HEK293 (cell line): ENCODE measurements around the gene SHMT2.

Experiments
- GLIS2 ChIP-seq: fragments of 450-650 bp; formaldehyde crosslinking; IDR thresholded peaks from 2 replicates; pipeline ENCODE4 v1.5.1; 2016; ENCODE audit warnings: missing biosample characterization, missing genetic modification characterization
- HOXA7 ChIP-seq: sonication (generic); formaldehyde crosslinking; IDR thresholded peaks from 2 replicates; pipeline ENCODE4 v1.8.1; 2022; ENCODE audit warnings: missing genetic modification reagents, borderline replicate concordance
- KLF10 ChIP-seq: fragments of 450-650 bp; IDR thresholded peaks from 2 replicates; pipeline ENCODE4 v1.5.1; 2018; ENCODE audit warnings: missing biosample characterization, mild to moderate bottlenecking, missing genetic modification characterization
- ZIC2 ChIP-seq: fragments of 450-650 bp; formaldehyde crosslinking; IDR thresholded peaks from 2 replicates; pipeline ENCODE4 v1.5.1; 2016; ENCODE audit warnings: missing biosample characterization, missing genetic modification characterization
- ZNF112 ChIP-seq: fragments of 450-650 bp; formaldehyde crosslinking; IDR thresholded peaks from 2 replicates; pipeline ENCODE4 v1.5.0; 2017; ENCODE audit warnings: missing biosample characterization, missing genetic modification characterization
- ZNF114 ChIP-seq: fragments of 450-650 bp; formaldehyde crosslinking; IDR thresholded peaks from 2 replicates; pipeline ENCODE4 v1.5.0; 2017; ENCODE audit warnings: missing biosample characterization, missing genetic modification characterization
- ZNF140 ChIP-seq: fragments of 450-650 bp; formaldehyde crosslinking; IDR thresholded peaks from 2 replicates; pipeline ENCODE4 v1.5.1; 2016; ENCODE audit warnings: missing biosample characterization, missing genetic modification characterization
- ZNF146 ChIP-seq: fragments of 450-650 bp; formaldehyde crosslinking; IDR thresholded peaks from 2 replicates; pipeline ENCODE4 v1.5.1; 2016; ENCODE audit warnings: missing biosample characterization, missing genetic modification characterization
- ZNF19 ChIP-seq: fragments of 450-650 bp; formaldehyde crosslinking; IDR thresholded peaks from 2 replicates; pipeline ENCODE4; 2016; ENCODE audit warnings: missing biosample characterization, missing genetic modification characterization, low read depth
- ZNF202 ChIP-seq: fragments of 450-650 bp; formaldehyde crosslinking; IDR thresholded peaks from 2 replicates; pipeline ENCODE4 v1.5.1; 2016; ENCODE audit warnings: missing biosample characterization, missing genetic modification characterization, borderline replicate concordance
- ZNF223 ChIP-seq: fragments of 450-650 bp; formaldehyde crosslinking; IDR thresholded peaks from 2 replicates; pipeline ENCODE4 v1.5.1; 2016; ENCODE audit warnings: missing biosample characterization, missing genetic modification characterization
- ZNF311 ChIP-seq: fragments of 450-650 bp; formaldehyde crosslinking; IDR thresholded peaks from 2 replicates; pipeline ENCODE4 v1.5.1; 2017; ENCODE audit warnings: missing biosample characterization, missing genetic modification characterization, borderline replicate concordance
- ZNF341 ChIP-seq: fragments of 450-650 bp; formaldehyde crosslinking; IDR thresholded peaks from 2 replicates; pipeline ENCODE4; 2016; ENCODE audit warnings: low read depth, missing biosample characterization, missing genetic modification characterization
- ZNF350 ChIP-seq: fragments of 450-650 bp; formaldehyde crosslinking; IDR thresholded peaks from 2 replicates; pipeline ENCODE4 v1.5.0; 2017; ENCODE audit warnings: missing biosample characterization, mild to moderate bottlenecking, missing genetic modification characterization
- ZNF404 ChIP-seq: fragments of 450-650 bp; formaldehyde crosslinking; IDR thresholded peaks from 2 replicates; pipeline ENCODE4 v1.5.1; 2017; ENCODE audit warnings: missing biosample characterization, missing genetic modification characterization
- ZNF48 ChIP-seq: fragments of 450-650 bp; formaldehyde crosslinking; IDR thresholded peaks from 2 replicates; pipeline ENCODE4 v1.5.1; 2016; ENCODE audit warnings: missing biosample characterization, missing genetic modification characterization
- ZNF514 ChIP-seq: fragments of 450-650 bp; formaldehyde crosslinking; IDR thresholded peaks from 2 replicates; pipeline ENCODE4 v1.5.1; 2016; ENCODE audit warnings: missing biosample characterization, missing genetic modification characterization
- ZNF521 ChIP-seq: fragments of 450-650 bp; formaldehyde crosslinking; IDR thresholded peaks from 2 replicates; pipeline ENCODE4 v1.5.1; 2017; ENCODE audit warnings: missing biosample characterization, mild to moderate bottlenecking, missing genetic modification characterization
- ZNF561 ChIP-seq: fragments of 450-650 bp; IDR thresholded peaks from 2 replicates; pipeline ENCODE4 v1.5.1; 2018; ENCODE audit warnings: missing biosample characterization, missing genetic modification characterization, borderline replicate concordance
- ZNF571 ChIP-seq: fragments of 450-650 bp; formaldehyde crosslinking; IDR thresholded peaks from 2 replicates; pipeline ENCODE4 v1.5.0; 2017; ENCODE audit warnings: missing biosample characterization, missing genetic modification characterization
- ZNF624 ChIP-seq: fragments of 450-650 bp; formaldehyde crosslinking; IDR thresholded peaks from 2 replicates; pipeline ENCODE4 v1.5.1; 2017; ENCODE audit warnings: missing biosample characterization, missing genetic modification characterization
- ZNF629 ChIP-seq: fragments of 450-650 bp; formaldehyde crosslinking; IDR thresholded peaks from 2 replicates; pipeline ENCODE4 v1.5.1; 2017; ENCODE audit warnings: missing biosample characterization, missing genetic modification characterization
- ZNF654 ChIP-seq: fragments of 450-650 bp; formaldehyde crosslinking; IDR thresholded peaks from 2 replicates; pipeline ENCODE4 v1.5.1; 2016; ENCODE audit warnings: low read depth, missing biosample characterization, missing genetic modification characterization
- ZNF747 ChIP-seq: fragments of 450-650 bp; formaldehyde crosslinking; IDR thresholded peaks from 2 replicates; pipeline ENCODE4 v1.5.1; 2016; ENCODE audit warnings: missing biosample characterization, missing genetic modification characterization
- ZNF843 ChIP-seq: fragments of 450-650 bp; formaldehyde crosslinking; IDR thresholded peaks from 2 replicates; pipeline ENCODE4 v1.5.1; 2016; ENCODE audit warnings: missing biosample characterization, missing genetic modification characterization
- ZSCAN30 ChIP-seq: fragments of 450-650 bp; IDR thresholded peaks from 2 replicates; pipeline ENCODE4 v1.5.1; 2018; ENCODE audit warnings: missing biosample characterization, mild to moderate bottlenecking, missing genetic modification characterization, moderate library complexity
- TF ChIP-seq, protein P1 (sequence below): fragments of 450-650 bp; formaldehyde crosslinking; IDR thresholded peaks from 2 replicates; pipeline ENCODE4 v1.5.1; 2016; ENCODE audit warnings: missing biosample characterization, missing genetic modification characterization
- TF ChIP-seq, protein P2 (sequence below): fragments of 450-650 bp; formaldehyde crosslinking; IDR thresholded peaks from 2 replicates; pipeline ENCODE4 v1.5.1; 2016; ENCODE audit warnings: missing biosample characterization, missing genetic modification characterization
- TF ChIP-seq, protein P3 (sequence below): fragments of 450-650 bp; formaldehyde crosslinking; IDR thresholded peaks from 2 replicates; pipeline ENCODE4 v1.5.1; 2016; ENCODE audit warnings: missing biosample characterization, missing genetic modification characterization
- TF ChIP-seq, protein P4 (sequence below): fragments of 450-650 bp; formaldehyde crosslinking; IDR thresholded peaks from 2 replicates; pipeline ENCODE4 v1.5.1; 2016; ENCODE audit warnings: missing biosample characterization, missing genetic modification characterization
- TF ChIP-seq, protein P5 (sequence below): fragments of 450-650 bp; formaldehyde crosslinking; IDR thresholded peaks from 2 replicates; pipeline ENCODE4 v1.5.1; 2016; ENCODE audit warnings: missing biosample characterization, missing genetic modification characterization

Gene SHMT2

DNA sequence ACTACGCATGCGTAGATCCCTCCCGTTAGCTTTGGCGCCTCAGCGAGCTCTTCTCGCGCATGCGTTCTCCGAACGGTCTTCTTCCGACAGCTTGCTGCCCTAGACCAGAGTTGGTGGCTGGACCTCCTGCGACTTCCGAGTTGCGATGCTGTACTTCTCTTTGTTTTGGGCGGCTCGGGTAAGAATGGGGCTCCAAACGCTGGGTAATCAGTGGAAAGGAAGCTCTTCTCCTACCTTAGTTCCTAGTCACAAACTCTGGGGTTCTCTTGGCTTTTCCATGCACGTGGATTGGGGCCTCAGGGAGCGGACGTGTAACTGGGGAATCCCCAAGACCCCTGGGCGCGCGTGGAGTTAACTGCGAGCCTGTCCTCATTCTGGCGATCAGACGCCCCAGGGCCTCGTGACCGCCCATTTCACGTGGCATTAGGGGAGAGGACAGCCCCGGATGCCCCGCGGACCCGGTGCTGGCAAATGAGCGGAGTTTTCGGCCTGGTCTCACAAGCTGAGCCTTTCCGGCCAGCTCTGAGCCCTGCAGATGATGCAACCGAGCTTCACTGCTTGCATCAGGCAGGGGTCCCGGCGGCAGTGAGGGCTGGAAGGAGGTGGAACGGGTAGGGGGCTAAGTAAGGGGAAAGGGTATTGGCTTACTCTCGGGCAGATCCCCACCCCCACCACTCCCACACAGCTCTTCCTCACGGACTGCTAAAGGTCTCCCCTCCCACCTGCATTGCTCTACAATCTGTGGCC lies at the start of gene SHMT2 (continued):
- TF ChIP-seq, protein P1, sequence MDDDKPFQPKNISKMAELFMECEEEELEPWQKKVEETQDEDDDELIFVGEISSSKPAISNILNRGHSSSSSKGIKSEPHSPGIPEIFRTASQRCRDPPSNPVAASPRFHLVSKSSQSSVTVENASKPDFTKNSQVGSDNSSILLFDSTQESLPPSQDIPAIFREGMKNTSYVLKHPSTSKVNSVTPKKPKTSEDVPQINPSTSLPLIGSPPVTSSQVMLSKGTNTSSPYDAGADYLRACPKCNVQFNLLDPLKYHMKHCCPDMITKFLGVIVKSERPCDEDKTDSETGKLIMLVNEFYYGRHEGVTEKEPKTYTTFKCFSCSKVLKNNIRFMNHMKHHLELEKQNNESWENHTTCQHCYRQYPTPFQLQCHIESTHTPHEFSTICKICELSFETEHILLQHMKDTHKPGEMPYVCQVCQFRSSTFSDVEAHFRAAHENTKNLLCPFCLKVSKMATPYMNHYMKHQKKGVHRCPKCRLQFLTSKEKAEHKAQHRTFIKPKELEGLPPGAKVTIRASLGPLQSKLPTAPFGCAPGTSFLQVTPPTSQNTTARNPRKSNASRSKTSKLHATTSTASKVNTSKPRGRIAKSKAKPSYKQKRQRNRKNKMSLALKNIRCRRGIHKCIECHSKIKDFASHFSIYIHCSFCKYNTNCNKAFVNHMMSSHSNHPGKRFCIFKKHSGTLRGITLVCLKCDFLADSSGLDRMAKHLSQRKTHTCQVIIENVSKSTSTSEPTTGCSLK (tag by site-specific recombination), result no peak
- TF ChIP-seq, protein P2, sequence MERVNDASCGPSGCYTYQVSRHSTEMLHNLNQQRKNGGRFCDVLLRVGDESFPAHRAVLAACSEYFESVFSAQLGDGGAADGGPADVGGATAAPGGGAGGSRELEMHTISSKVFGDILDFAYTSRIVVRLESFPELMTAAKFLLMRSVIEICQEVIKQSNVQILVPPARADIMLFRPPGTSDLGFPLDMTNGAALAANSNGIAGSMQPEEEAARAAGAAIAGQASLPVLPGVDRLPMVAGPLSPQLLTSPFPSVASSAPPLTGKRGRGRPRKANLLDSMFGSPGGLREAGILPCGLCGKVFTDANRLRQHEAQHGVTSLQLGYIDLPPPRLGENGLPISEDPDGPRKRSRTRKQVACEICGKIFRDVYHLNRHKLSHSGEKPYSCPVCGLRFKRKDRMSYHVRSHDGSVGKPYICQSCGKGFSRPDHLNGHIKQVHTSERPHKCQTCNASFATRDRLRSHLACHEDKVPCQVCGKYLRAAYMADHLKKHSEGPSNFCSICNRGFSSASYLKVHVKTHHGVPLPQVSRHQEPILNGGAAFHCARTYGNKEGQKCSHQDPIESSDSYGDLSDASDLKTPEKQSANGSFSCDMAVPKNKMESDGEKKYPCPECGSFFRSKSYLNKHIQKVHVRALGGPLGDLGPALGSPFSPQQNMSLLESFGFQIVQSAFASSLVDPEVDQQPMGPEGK, result peak; percentile 75
- TF ChIP-seq, protein P3, sequence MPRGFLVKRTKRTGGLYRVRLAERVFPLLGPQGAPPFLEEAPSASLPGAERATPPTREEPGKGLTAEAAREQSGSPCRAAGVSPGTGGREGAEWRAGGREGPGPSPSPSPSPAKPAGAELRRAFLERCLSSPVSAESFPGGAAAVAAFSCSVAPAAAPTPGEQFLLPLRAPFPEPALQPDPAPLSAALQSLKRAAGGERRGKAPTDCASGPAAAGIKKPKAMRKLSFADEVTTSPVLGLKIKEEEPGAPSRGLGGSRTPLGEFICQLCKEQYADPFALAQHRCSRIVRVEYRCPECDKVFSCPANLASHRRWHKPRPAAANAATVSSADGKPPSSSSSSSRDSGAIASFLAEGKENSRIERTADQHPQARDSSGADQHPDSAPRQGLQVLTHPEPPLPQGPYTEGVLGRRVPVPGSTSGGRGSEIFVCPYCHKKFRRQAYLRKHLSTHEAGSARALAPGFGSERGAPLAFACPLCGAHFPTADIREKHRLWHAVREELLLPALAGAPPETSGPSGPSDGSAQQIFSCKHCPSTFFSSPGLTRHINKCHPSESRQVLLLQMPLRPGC, result no peak
- TF ChIP-seq ZNF654 (tag by site-specific recombination) (no peak), ZNF624 (tag by site-specific recombination) (no peak), ZIC2 (tag by site-specific recombination) (peak; percentile 70), ZNF747 (tag by site-specific recombination) (no peak), ZNF114 (no peak), ZNF48 (tag by site-specific recombination) (no peak), ZNF561 (tag by site-specific recombination) (0 out of 2 replicates have a peak, but pooled peaks have one; percentile 7), ZNF202 (tag by site-specific recombination) (no peak), ZNF140 (no peak), ZNF843 (tag by site-specific recombination) (no peak), ZNF19 (tag by site-specific recombination) (no peak), ZNF341 (tag by site-specific recombination) (peak; percentile 83), KLF10 (tag by site-specific recombination) (no peak; the same call in 1 of the 2 replicates), ZNF514 (no peak), ZNF571 (tag by site-specific recombination) (no peak), ZNF146 (tag by site-specific recombination) (no peak), ZSCAN30 (tag by site-specific recombination) (peak; percentile 21; the same call in 1 of the 2 replicates), ZNF521 (no peak), GLIS2 (tag by site-specific recombination) (peak; percentile 63; the same call in 1 of the 2 replicates), ZNF223 (no peak), ZNF629 (tag by site-specific recombination) (peak; percentile 51; the same call in 1 of the 2 replicates), ZNF350 (tag by site-specific recombination) (no peak), ZNF404 (tag by site-specific recombination) (no peak), HOXA7 (CRISPR knock-in tag) (no peak), ZNF112 (tag by site-specific recombination) (no peak), ZNF311 (no peak)
- TF ChIP-seq, protein P4, sequence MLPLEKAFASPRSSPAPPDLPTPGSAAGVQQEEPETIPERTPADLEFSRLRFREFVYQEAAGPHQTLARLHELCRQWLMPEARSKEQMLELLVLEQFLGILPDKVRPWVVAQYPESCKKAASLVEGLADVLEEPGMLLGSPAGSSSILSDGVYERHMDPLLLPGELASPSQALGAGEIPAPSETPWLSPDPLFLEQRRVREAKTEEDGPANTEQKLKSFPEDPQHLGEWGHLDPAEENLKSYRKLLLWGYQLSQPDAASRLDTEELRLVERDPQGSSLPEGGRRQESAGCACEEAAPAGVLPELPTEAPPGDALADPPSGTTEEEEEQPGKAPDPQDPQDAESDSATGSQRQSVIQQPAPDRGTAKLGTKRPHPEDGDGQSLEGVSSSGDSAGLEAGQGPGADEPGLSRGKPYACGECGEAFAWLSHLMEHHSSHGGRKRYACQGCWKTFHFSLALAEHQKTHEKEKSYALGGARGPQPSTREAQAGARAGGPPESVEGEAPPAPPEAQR (tag by site-specific recombination), result no peak
- TF ChIP-seq, protein P5, sequence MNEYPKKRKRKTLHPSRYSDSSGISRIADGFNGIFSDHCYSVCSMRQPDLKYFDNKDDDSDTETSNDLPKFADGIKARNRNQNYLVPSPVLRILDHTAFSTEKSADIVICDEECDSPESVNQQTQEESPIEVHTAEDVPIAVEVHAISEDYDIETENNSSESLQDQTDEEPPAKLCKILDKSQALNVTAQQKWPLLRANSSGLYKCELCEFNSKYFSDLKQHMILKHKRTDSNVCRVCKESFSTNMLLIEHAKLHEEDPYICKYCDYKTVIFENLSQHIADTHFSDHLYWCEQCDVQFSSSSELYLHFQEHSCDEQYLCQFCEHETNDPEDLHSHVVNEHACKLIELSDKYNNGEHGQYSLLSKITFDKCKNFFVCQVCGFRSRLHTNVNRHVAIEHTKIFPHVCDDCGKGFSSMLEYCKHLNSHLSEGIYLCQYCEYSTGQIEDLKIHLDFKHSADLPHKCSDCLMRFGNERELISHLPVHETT (tag by site-specific recombination), result no peak
- TF ChIP-seq, all 188 proteins: peak for 41
